GM19438 (cell line): Measurements from ENCODE around the gene PARP9.

Source experiments
- ATAC-seq: cut with Tn5 transposase; IDR thresholded peaks from one replicate; pipeline ENCODE4 v1.9.1; 2021; ENCODE audit warnings: low read depth; ENCODE audit not compliant: unreplicated experiment

Gene PARP9

GRCh38 chr3:122496508-122496907, 67.6 kb downstream of the PARP9 start:
- ATAC-seq = no peak

GRCh38 chr3:122493296-122493695, 70.8 kb downstream of the PARP9 start:
- no peak for ATAC-seq

DNA sequence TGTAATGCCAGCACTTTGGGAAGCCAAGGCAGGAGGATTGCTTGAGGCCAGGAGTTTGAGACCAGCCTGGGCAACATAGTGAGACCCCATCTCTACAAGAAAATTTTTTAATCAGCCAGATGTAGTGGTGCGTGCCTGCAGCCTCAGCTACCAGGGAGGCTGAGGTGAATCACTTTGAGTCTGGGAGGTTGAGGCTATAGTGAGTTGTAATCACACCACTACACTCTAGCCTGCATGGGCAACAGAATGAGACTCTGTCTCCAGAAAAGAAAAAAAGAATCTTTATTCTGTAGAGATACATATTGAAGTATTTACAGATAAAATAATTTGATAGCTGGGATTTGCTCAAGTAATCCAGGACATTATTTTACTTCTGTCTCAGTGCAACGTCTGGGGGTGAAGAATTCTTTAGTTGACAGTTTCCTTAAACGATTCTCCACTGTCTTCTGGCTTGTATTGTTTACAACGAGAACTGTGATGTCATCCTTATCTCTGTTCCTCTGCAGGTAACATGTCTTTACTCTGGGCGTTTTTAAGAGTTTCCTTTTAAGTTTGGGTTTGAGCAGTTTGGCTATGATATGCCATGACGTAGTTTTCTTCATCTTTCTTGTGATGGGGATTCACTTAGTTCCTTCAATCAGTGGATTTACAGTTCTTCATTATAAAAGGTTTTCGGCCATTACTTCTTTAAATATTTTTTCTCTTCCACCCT, 75.7 kb downstream of the PARP9 start:
- no peak for ATAC-seq

GRCh38 chr3:122484985-122485384, 79.1 kb downstream of the PARP9 start:
- no peak for ATAC-seq

- ATAC-seq = no peak
Measured at GRCh38 chr3:122481390-122481789, 82.7 kb downstream of the PARP9 start.
